ENCODE results near the gene STARD3.

STARD3 gene

DNA sequence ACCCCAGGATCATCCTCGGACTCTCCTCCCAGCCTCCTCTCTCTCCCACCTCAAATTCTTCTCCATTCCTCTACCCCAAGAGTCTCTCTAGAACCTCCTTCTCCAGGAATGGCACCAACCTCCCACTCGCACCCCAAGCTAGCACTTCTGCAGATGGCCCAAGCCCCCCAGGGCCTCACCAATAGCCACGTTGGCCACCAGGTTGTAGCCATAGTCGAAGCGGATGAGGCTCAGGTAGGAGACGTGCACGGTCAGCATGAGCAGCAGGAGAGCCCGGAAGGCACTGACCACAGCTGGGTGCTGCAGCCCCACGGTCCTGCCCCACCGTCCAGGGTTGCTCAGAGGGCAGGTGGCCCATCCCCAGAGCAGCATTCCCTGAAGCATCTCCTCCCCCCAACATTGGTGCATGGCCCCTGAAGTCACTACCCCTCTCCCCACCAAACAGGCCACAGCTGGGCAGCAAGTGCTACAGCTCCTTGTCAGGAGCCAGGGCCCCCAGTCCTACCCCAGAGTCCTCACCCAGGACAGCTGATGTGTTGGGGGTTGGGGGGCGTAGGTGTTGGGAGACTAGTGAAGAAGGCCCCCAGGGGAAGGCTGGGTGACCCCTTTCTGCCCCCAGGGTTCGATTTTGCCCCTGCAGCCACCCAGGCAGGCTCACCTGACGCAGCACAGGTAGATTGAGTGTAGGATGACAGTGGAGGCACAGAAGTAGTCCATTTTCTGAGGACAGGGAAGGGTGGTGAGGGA lies 36.6 kb downstream of the STARD3 start:
- DNase-seq, result no peak

DNA sequence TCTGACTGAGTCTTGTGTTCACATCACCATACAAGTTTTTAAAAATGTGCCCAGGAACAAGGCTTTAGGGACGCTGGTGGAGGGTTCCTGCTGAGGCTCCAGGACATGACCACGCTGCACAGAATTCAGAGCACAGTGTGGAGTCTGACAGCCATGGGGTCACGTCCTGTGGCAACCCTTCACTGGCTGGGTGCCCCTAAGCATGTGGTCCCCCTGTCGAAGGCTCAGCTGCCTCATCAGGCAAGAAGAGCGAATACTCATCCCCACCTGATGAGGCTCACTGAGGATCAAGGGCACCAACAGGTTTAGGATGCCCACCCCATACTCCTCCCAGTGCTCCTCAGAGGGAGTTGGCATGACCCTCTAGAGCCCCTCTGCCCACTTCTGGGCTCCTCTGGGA lies 37.2 kb downstream of the STARD3 start:
- DNase-seq, result no peak

DNA sequence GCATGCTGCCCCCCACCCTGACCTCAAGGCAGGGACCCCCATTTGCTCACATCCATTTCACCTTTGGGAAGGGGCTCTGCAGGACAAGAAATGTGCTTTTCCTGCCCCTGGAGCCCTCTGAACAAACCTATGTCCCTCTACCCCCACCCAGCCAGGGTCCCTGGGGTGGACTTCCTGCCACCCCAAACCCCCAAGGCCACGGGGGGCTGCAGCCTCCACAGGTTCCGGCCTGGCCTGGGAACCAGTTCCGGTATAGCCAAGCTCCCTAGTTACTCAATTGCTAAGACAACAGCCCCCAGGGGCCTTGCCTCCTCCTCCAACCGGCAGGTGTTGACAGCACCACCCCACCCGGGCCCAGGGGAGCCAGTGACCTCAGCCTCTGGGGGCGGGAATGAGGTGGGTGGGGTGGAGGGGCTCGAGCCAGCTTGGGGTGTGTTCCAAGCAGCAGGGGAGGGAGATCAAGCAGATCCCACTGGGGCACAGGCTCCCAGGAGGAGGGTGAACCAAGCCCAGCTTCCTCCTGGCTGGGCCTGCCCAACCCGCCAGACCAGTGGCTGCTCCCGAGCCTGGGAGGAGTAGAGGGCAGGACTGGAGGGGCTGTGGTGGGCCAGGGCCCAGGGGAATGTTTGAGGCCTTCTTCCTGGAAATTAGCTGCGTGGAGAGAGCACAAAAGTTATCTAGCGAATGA lies 37.9 kb downstream of the STARD3 start:
- DNase-seq, result no peak

- no peak for DNase-seq
Observed at GRCh38 chr17:39675390-39676082, 38.6 kb downstream of the STARD3 start.

- DNase-seq, result peak; percentile 10
Observed at GRCh38 chr17:39676198-39676819, 39.4 kb downstream of the STARD3 start.

GRCh38 chr17:39677072-39677471 lies 40.1 kb downstream of the STARD3 start:
- no peak for DNase-seq

DNA sequence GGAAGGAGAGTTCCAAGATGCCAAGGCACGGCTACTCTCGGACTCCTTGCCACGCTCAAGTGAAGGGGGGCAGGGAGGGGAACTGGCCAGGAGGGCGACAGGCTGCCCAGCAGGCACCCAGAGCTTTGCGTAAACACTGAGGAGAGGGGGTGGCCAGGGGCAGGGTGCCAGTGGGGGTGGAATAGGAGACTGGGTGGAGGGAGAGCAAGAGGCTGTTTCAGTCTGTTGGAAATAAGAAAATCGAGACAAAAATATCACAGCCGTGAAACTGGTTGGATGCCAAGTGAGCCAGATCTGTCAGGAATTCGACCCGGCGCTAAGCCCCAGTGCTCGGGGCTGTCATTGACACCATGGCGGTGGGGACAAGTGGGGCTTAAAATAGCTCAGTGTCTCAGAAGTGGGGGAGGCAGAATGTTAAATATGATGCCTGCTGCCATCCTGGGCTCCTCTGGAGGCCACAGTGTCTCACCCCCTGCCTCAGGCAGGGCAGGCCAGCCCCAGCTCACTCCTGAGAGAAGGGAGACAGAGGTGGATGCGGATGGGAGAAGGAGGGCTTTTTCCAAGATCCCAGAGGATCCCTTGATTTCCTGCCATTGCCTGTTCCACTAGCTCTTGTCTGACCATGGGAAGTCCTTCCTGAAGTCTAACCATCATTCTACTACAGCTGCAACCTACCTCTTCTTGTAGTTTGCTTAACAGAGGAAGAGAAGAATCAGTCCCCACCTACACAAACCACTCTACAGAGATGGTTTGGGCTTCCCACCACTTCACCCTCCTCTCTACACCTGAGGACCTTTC lies 40.8 kb downstream of the STARD3 start:
- DNase-seq, result peak; percentile 72

DNA sequence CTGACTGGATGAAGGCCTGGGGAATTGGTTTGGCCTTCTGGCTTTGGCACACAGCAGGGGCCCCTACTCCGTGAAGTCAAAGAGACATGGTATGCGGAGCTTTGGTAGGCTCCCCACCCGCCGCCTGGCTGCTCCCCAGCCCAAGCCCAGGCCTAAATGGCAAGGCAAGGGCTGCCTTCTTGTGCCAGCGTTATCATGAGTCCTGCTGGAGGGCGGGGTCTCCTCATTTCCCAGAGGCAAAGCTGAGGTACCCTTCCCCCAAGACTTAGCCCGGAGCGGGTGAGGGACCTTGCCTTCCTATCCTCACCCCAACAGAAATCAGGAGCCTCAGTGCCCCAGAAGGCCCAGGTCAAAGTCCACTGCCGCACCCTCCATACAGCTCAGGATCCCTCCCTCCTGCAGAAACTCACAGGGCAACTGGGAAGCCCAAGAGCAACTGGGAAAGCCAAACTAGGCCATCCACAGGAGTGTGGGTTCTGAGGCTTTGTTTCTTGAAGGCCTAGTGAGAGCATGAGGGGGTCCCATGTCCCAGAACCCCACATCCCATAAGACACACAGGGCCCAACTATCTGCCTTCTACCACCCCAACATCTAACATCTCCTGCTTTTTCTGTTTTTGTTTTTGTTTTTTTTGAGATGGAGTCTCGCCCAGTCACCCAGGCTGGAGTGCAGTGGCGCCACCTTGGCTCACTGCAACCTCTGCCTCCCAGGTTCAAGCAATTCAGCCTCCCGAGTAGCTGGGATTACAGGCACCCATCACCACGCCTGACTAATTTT lies 41.6 kb downstream of the STARD3 start:
- no peak for DNase-seq

DNA sequence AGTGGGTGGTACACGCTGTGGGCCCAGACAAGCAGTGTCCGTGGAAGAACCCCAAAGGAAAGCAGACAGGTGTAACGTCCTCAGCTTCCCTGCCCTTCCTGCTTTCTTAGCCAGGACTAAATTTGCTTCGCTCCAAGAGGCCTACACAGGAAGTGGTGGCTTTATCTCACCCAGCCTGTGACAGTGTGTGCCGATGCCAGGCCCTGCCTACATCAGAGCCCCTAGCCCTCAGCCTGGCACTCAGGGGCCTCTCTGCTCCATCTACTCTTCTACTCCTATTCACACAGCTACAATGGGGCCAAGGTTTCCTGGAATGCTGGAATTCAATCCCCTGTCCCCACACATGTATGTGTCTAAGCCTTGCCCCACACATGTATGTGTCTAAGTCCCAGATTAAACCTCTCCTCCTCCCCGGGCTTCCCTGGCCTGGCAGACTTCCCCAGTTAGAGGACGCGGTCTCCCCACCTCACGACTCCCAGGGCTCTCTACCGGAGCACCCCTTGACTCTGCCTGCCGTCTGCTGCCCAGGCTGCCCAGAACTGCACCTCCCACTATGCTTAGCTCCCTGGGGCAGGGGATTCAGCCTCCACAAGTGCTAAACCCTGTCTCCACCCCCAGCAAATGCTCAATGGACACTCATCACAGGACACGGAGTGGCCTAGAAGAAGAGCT lies 42.7 kb downstream of the STARD3 start:
- no peak for DNase-seq

DNA sequence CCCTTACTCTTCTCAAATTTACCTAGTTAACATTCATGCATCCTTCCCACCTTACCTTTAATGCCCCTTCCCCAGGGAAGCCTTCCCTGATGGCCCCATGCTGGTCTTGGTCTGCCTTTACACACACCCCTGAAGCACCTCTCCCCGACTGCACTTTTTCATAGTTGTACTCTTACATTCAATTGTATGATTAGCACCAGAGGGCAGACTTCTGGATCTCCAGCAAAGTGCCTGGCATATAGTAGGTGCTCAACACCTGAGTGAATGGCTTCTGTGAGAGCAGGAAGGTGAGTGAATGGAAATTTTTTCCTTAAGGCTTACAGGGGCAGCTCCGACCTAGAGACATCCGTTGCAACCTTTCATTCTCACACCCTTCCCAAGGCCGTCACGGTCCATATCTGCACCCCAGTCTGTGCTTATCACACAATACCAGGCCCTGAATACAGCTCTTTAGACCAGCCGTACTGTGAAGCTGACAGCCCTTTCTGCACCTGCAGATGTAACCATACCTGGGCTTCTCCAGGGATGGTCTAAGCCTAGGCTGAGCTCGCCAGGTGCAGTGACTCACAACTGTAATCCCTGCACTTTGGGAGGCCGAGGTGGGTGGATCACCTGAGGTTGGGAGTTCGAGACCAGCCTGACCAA lies 46.5 kb downstream of the STARD3 start:
- DNase-seq, result no peak

DNA sequence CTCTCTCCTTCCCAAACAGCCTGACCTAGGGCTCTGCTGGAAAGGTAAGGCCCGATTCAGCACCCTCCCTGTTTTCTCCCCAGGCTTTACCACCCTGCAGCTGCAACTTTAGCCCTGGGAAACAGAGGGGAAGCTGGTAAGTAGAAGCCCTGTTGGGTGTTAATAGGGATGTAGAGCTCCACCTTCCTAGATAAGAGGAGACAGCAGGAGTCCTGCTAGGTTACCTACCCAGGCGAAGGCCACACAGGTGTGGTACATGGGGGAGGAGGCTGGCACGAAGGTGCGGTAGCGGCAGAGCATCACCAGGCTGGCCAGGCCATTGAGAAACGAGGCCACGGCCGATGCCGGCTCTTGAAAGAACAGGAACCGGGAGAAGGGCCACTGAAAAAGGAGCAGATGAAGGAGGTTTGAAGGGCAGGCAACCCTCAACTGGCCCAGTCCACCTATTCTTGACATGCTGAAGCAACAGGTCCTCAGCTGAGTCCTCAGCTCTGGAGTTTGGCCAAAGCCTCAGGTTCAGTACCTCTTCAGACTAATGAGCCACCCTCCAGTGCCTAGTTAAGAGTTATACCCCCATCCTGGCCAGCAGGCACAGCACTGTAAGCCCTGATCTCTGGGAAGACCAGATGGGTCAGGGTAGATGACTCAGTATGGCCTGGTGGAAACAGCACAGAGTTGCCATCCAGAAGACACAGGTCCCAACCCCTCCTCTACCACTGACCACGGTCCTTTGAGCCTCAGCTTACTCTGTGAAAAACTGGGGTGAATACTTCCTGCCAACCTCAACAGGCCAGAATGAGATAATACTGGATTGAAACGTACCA lies 47.6 kb downstream of the STARD3 start:
- DNase-seq, result no peak

DNA sequence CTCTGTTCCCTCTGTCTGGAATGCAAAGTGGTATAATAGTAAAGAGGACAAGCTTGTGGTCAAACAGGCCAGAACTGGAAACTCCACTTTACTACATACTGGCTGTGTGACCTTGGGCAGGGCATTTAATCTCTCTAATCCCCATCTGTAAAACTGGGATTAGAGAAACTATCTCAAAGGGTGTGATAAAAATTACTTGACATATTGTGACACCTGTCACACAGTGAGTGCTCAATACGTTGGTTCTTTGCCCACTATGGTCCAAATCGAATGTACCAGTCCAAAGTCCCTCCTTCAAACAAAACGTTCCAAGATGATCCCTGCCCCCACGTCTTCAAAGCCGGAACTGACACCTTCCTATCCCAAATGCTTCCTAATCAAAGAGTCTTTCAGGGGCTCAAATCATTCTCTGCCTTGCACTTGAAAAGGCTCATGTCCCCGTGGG lies 50.2 kb downstream of the STARD3 start:
- no peak for DNase-seq

DNA sequence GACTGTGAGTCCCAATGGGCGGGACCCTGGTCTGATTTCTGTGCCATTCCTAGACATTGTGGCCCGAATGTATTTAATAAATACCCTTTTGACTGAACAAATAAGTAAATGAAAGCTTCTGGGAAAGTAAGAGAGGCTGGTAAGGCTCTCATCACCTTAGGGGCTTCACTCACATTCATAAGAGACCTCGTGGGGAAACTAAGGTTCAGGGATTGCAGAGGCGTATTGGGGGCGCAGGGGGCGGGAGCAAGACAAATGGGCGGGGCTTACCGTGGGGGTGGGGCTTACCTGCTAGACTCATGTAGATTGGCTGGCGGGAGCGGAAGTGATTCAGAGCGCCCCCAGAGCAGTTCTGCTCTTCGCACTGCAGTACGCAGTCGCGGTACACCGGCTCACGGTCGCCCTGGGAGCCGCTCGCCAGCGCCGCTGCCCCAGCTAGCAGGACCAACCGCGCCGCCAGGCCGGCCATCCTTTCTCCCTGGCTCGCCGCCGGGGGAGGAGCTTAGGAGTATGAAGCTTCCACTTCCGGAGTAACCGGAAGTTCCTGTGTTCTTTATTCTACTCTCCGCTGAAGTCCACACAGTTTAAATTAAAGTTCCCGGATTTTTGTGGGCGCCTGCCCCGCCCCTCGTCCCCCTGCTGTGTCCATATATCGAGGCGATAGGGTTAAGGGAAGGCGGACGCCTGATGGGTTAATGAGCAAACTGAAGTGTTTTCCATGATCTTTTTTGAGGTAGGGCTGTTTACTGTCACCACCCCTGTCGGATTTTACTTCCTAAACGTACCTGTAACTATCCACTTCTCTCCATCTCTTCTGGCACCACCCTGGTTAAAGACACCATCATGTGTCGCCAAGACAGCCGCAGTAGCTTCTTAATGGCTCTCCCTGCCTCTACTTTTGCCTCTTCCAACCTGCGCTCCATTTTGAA lies 50.9 kb downstream of the STARD3 start, which contains the start of gene PGAP3:
TSS of gene PGAP3 (minus strand) at position 512 of the 929 bp plus-strand sequence. CDS start at position 469, 43 bp downstream.
- peak; percentile 87 for DNase-seq

GRCh38 chr17:39688475-39688835 lies 51.5 kb downstream of the STARD3 start:
- DNase-seq, result no peak

GRCh38 chr17:39688945-39689344 lies 52.0 kb downstream of the STARD3 start:
- no peak for DNase-seq

- DNase-seq, result no peak
Observed at GRCh38 chr17:39694593-39694992, 57.6 kb downstream of the STARD3 start.

GRCh38 chr17:39695089-39695474 lies 58.1 kb downstream of the STARD3 start:
- DNase-seq, result no peak

DNA sequence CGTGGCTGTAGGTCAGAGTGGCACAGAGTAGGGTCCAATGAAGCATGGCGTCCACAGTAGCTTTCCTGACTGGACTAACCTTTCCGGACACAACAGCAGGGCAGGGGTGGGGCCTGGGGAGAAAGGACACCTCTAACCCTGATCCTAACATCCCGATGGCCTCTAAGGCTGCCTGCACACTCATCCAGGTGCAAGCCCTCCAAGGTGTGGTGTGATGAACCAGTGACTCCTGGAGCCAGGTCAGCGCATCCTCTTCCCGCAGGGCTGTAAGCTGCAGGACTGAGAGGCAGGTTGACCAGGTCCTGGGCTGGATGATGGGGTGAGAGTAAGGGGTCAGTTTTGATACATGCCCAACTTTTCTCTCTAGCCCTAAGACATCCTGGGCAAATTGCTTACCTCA lies 59.8 kb downstream of the STARD3 start:
- DNase-seq, result no peak

DNA sequence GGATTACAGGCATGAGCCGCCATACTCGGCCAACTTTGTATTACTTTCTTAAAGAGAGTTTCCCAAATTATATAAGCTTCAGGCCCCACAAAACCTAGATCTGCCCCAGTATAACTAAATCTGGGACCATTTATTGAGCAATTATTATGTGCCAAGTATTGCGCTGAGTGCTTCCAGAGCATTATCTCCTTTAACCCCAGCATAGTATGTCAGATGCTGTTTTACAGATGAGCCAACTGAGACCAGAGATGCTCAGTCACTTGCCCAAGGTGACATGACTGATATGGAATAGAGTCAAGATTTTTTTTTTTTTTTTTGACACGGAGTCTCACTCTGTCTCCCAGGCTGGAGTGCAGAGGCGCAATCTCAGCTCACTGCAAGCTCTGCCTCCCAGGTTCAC lies 61.0 kb downstream of the STARD3 start:
- no peak for DNase-seq
